Gastrocnemius medialis (tissue), 4 donors: Measurements from ENCODE around the gene NTNG1.

ENCODE experiments used
- POLR2A ChIP-seq, 2 donors: fragments of 450-650 bp; IDR thresholded peaks; one replicate each; pipeline ENCODE4 v1.6.1; 2017; ENCODE audit warnings: antibody characterized with exemption in 2 of 2, mild to moderate bottlenecking in 2 of 2, moderate library complexity in 2 of 2
- TF ChIP-seq, protein P1 (sequence below), 5 experiments: fragments of 450-650 bp in 3 of 5; fragments of 200-600 bp in 2 of 5; sonication (generic) in 2 of 5; IDR thresholded peaks in 4 of 5; conservative IDR thresholded peaks in 1 of 5; 1 replicate in 4 of 5; 2 replicates in 1 of 5; pipeline ENCODE4 v1.5.1; 2016 to 2019; ENCODE audit warnings: antibody characterized with exemption in 5 of 5, mild to moderate bottlenecking in 3 of 5, moderate library complexity in 3 of 5

GRCh38 chr1:107352850-107353249 lies 212.0 kb downstream of the NTNG1 start:
- no peak for TF ChIP-seq POLR2A (IDR thresholded peaks at IDR 0.05)
- TF ChIP-seq, protein P1, sequence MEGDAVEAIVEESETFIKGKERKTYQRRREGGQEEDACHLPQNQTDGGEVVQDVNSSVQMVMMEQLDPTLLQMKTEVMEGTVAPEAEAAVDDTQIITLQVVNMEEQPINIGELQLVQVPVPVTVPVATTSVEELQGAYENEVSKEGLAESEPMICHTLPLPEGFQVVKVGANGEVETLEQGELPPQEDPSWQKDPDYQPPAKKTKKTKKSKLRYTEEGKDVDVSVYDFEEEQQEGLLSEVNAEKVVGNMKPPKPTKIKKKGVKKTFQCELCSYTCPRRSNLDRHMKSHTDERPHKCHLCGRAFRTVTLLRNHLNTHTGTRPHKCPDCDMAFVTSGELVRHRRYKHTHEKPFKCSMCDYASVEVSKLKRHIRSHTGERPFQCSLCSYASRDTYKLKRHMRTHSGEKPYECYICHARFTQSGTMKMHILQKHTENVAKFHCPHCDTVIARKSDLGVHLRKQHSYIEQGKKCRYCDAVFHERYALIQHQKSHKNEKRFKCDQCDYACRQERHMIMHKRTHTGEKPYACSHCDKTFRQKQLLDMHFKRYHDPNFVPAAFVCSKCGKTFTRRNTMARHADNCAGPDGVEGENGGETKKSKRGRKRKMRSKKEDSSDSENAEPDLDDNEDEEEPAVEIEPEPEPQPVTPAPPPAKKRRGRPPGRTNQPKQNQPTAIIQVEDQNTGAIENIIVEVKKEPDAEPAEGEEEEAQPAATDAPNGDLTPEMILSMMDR (IDR thresholded peaks at IDR 0.05 in 4 of 5, conservative IDR thresholded peaks at IDR 0.05 in 1 of 5): no peak
